ENCODE data around the gene LRRFIP1. TPM values are rescaled to one million over a fixed set of nuclear protein-coding genes. Genes with fewer than 3 reads are reported as not detected.

Gene LRRFIP1
- total RNA-seq, 3 donors from 2014 or later (not counting 1 experiment from before 2014, with no cell fraction given): 163 to 207 (median 188) TPM

DNA sequence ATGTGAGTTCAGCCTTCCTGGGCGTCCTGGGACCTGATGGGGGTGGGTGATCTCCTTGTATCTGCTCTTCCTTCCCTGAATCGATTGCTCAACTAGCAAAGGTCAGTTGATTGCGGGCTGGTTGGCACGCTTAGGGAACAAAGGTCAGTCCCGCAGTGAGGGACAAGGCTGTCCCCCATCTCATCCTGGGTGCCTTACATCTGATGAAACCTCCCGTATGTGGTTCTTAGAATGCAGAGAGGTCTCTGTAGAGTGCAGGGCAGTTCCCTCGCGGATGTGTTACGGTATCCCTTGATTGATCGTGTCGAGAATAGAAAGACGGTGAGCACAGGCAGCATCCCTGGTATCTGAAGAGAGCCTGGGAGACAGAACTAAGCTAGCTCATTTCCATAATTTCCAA is 114.8 kb downstream of the LRRFIP1 start:
- no peak for ATAC-seq
- H3K36me3 ChIP-seq (ENCODE audit: control insufficient read depth, insufficient read depth, low read length): peaks cover 20% of the 10 kb centered on the region
- H3K27me3 ChIP-seq (ENCODE audit: control insufficient read depth, insufficient read depth, low read length): no peaks in the 10 kb centered on the region
- Mint-ChIP-seq H3K27ac (peak overlapping the region; percentile 85), H3K36me3 (no peaks in the 10 kb centered on the region), H3K4me3 (no peak overlapping the region), H3K27me3 (ENCODE audit: low read depth in 2 of 2) (no peaks in the 10 kb centered on the region), H3K9me3 (no peaks in the 10 kb centered on the region), H3K4me1 (peaks cover 49 to 56% of the 10 kb centered on the region in 2 donors)
- H3K27ac ChIP-seq (ENCODE audit: low read length): no peak overlapping the region
- H3K9me3 ChIP-seq (ENCODE audit: control insufficient read depth, insufficient read depth, low read length): no peaks in the 10 kb centered on the region
- TF ChIP-seq, protein P1, sequence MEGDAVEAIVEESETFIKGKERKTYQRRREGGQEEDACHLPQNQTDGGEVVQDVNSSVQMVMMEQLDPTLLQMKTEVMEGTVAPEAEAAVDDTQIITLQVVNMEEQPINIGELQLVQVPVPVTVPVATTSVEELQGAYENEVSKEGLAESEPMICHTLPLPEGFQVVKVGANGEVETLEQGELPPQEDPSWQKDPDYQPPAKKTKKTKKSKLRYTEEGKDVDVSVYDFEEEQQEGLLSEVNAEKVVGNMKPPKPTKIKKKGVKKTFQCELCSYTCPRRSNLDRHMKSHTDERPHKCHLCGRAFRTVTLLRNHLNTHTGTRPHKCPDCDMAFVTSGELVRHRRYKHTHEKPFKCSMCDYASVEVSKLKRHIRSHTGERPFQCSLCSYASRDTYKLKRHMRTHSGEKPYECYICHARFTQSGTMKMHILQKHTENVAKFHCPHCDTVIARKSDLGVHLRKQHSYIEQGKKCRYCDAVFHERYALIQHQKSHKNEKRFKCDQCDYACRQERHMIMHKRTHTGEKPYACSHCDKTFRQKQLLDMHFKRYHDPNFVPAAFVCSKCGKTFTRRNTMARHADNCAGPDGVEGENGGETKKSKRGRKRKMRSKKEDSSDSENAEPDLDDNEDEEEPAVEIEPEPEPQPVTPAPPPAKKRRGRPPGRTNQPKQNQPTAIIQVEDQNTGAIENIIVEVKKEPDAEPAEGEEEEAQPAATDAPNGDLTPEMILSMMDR (IDR thresholded peaks at IDR 0.05): no peak
- no peak overlapping the region for H3K4me3 ChIP-seq (ENCODE audit: low read length)
- DNase-seq: no peak
- peaks cover 13% of the 10 kb centered on the region for H3K4me1 ChIP-seq (ENCODE audit: control insufficient read depth, insufficient read depth, low read length)
- WGBS (ENCODE audit: insufficient coverage): 93% methylated on average over 12 of the region's 12 CpGs
- intact Hi-C loops (cut with micrococcal nuclease): loop anchor here (5.0 kb wide), 1 partner anchor 50 kb away; no protein-coding TSS in a partner anchor

- WGBS (ENCODE audit: insufficient coverage): 100% methylated on average over 3 of the region's 3 CpGs
- no peaks in the 10 kb centered on the region for H3K9me3 Mint-ChIP-seq
- intact Hi-C loops (cut with micrococcal nuclease): loop anchor here (5.0 kb wide), 1 partner anchor 50 kb away; no protein-coding TSS in a partner anchor
- no peaks in the 10 kb centered on the region for H3K27me3 ChIP-seq (ENCODE audit: control insufficient read depth, insufficient read depth, low read length)
- no peak overlapping the region for H3K4me3 ChIP-seq (ENCODE audit: low read length)
- H3K27ac ChIP-seq (ENCODE audit: low read length): no peak overlapping the region
- H3K9me3 ChIP-seq (ENCODE audit: control insufficient read depth, insufficient read depth, low read length): no peaks in the 10 kb centered on the region
- H3K4me3 Mint-ChIP-seq: no peak overlapping the region
- H3K36me3 ChIP-seq (ENCODE audit: control insufficient read depth, insufficient read depth, low read length): peaks cover 18% of the 10 kb centered on the region
- H3K36me3 Mint-ChIP-seq: no peaks in the 10 kb centered on the region
- ATAC-seq (no peak), DNase-seq (no peak)
- H3K4me1 Mint-ChIP-seq: peaks cover 45 to 52% of the 10 kb centered on the region in 2 donors
- H3K27ac Mint-ChIP-seq: peak overlapping the region; percentile 85
- H3K4me1 ChIP-seq (ENCODE audit: control insufficient read depth, insufficient read depth, low read length): peaks cover 13% of the 10 kb centered on the region
- no peaks in the 10 kb centered on the region for H3K27me3 Mint-ChIP-seq (ENCODE audit: low read depth in 2 of 2)
- TF ChIP-seq, protein P1 (IDR thresholded peaks at IDR 0.05): no peak
Measured at GRCh38 chr2:237742614-237743013, 115.2 kb downstream of the LRRFIP1 start.

DNA sequence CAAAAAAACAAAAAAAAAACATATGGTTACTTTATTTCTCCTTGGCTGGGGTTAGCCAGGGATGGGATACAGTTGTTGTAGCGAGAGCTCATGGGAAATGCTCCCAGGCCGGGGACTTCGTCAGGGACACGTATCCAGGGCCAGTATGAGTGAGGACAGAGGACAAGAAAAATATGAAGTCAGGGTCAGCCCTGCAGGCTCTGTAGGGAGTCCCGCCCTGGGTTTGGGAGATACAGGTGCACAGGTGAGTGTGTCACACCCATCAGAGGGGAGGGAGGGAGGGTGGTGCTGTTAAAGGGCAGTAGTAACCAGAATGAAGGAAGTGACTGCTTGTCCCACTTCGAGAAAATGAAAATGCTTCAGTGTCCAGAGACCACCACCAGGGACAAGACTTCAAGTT is 115.6 kb downstream of the LRRFIP1 start:
- TF ChIP-seq, protein P1 (IDR thresholded peaks at IDR 0.05): no peak
- 82% methylated on average over 6 of the region's 6 CpGs for WGBS (ENCODE audit: insufficient coverage)
- no peaks in the 10 kb centered on the region for H3K27me3 ChIP-seq (ENCODE audit: control insufficient read depth, insufficient read depth, low read length)
- H3K36me3 ChIP-seq (ENCODE audit: control insufficient read depth, insufficient read depth, low read length): peaks cover 16% of the 10 kb centered on the region
- no peaks in the 10 kb centered on the region for H3K9me3 Mint-ChIP-seq
- H3K27ac Mint-ChIP-seq: peak overlapping the region; percentile 85
- peaks cover 13% of the 10 kb centered on the region for H3K4me1 ChIP-seq (ENCODE audit: control insufficient read depth, insufficient read depth, low read length)
- no peak for ATAC-seq
- H3K9me3 ChIP-seq (ENCODE audit: control insufficient read depth, insufficient read depth, low read length): no peaks in the 10 kb centered on the region
- no peak for DNase-seq
- no peak overlapping the region for H3K4me3 ChIP-seq (ENCODE audit: low read length)
- no peak overlapping the region for H3K27ac ChIP-seq (ENCODE audit: low read length)
- H3K4me3 Mint-ChIP-seq: no peak overlapping the region
- peaks cover 41 to 48% of the 10 kb centered on the region in 2 donors for H3K4me1 Mint-ChIP-seq
- intact Hi-C loops (cut with micrococcal nuclease): loop anchor here (5.0 kb wide), 1 partner anchor 51 kb away; no protein-coding TSS in a partner anchor
- no peaks in the 10 kb centered on the region for H3K27me3 Mint-ChIP-seq (ENCODE audit: low read depth in 2 of 2)
- no peaks in the 10 kb centered on the region for H3K36me3 Mint-ChIP-seq
